Bronchial epithelial cell (primary cell): ENCODE data around the gene UBA1. TPM values are rescaled to one million over a fixed set of nuclear protein-coding genes. Genes with fewer than 3 reads are reported as not detected.

ENCODE experiments used
- DNase-seq: peaks from one replicate; pipeline ENCODE4 v3.0.0-alpha.2; 2010; ENCODE audit warnings: low read depth
- FAIRE-seq: peaks from 2 replicates; lab custom pipeline; 2011; peaks lifted over from hg19 to GRCh38; lab: Jason Lieb, UNC
- H3K27me3 ChIP-seq: 2 replicates; pipeline ENCODE4 v1.5.1; 2011; ENCODE audit warnings: low read length; ENCODE audit not compliant: control insufficient read depth, insufficient read depth
- H3K36me3 ChIP-seq: 2 replicates; pipeline ENCODE4 v1.5.1; 2011; ENCODE audit warnings: low read length; ENCODE audit not compliant: control insufficient read depth, insufficient read depth
- H3K4me3 ChIP-seq: 2 replicates; pipeline ENCODE4 v1.5.1; 2011; ENCODE audit warnings: mild to moderate bottlenecking, low read depth, low read length, control low read depth
- CTCF ChIP-seq: IDR thresholded peaks from 2 replicates; pipeline ENCODE4 v1.5.1; 2011; ENCODE audit warnings: mild to moderate bottlenecking, moderate library complexity, low read length, control low read depth, inconsistent platforms; ENCODE audit not compliant: insufficient read depth, severe bottlenecking
- total RNA-seq: library from RNA; depleted of rRNA; stranded (reverse); fragments of >200 nt; gene quantifications from 2 replicates; pipeline ENCODE4 v1.2.1, GENCODE V29; 2014

The UBA1 gene
- total RNA-seq, 1 donor from 2014 or later, result 87.4 TPM

GRCh38 chrX:47206316-47206715 is 12.7 kb downstream of the UBA1 start:
- peaks cover 36% of the 10 kb centered on the region for H3K36me3 ChIP-seq
- DNase-seq, result no peak
- FAIRE-seq, result no peak
- H3K4me3 ChIP-seq, result no peak overlapping the region
- TF ChIP-seq CTCF, result no peak
- no peaks in the 10 kb centered on the region for H3K27me3 ChIP-seq

- H3K27me3 ChIP-seq, result no peaks in the 10 kb centered on the region
- peaks cover 30% of the 10 kb centered on the region for H3K36me3 ChIP-seq
- TF ChIP-seq CTCF, result no peak
- no peak overlapping the region for H3K4me3 ChIP-seq
- DNase-seq (no peak), FAIRE-seq (no peak)
Measured at GRCh38 chrX:47208108-47208507, 14.5 kb downstream of the UBA1 start.

GRCh38 chrX:47209508-47210238 is 16.0 kb downstream of the UBA1 start:
- no peak overlapping the region for H3K4me3 ChIP-seq
- FAIRE-seq, result no peak
- no peak for DNase-seq
- peaks cover 22% of the 10 kb centered on the region for H3K36me3 ChIP-seq
- H3K27me3 ChIP-seq, result no peaks in the 10 kb centered on the region
- no peak for TF ChIP-seq CTCF

GRCh38 chrX:47210661-47211425 is 17.2 kb downstream of the UBA1 start:
- no peak for TF ChIP-seq CTCF
- Histone ChIP-seq H3K4me3 (no peak overlapping the region), H3K36me3 (peaks cover 24% of the 10 kb centered on the region), H3K27me3 (no peaks in the 10 kb centered on the region)
- FAIRE-seq, result peak; percentile 36
- DNase-seq, result no peak

- FAIRE-seq (no peak), DNase-seq (no peak)
- Histone ChIP-seq H3K27me3 (no peaks in the 10 kb centered on the region), H3K36me3 (peaks cover 18% of the 10 kb centered on the region), H3K4me3 (no peak overlapping the region)
- no peak for TF ChIP-seq CTCF
Measured at GRCh38 chrX:47212381-47213293, 19.0 kb downstream of the UBA1 start.
